Erythroblast (primary cell): ENCODE results near the gene GNAL.
"Not testable (repeated sequence)": the region's sequence is repeated elsewhere in the genome, so short reads cannot be mapped to it uniquely, and the experiment has no call there.

Experiments used
- DNase-seq, 2 experiments: peaks; one replicate each; lab custom pipeline; 2025; lab: John Stamatoyannopoulos, UW
- GATA1 ChIP-seq: IDR thresholded peaks from 2 replicates; pipeline ENCODE4 v1.6.1; 2011; ENCODE audit warnings: low read depth, mild to moderate bottlenecking, control low read depth, low read length, moderate library complexity
- POLR2A ChIP-seq: IDR thresholded peaks from 2 replicates; pipeline ENCODE4 v1.6.1; 2011; ENCODE audit warnings: mild to moderate bottlenecking, low read length

GNAL gene

GRCh38 chr18:11909591-11910026 is 220.5 kb downstream of the GNAL start:
- TF ChIP-seq GATA1, result no peak
- TF ChIP-seq POLR2A, result no peak
- peak in 1 of 2 experiments; percentile 62 for DNase-seq

GRCh38 chr18:11916880-11917279 is 227.8 kb downstream of the GNAL start:
- DNase-seq, result not testable (repeated sequence)

- not testable (repeated sequence) for DNase-seq
These were observed 230.5 kb downstream of the GNAL start for GRCh38 chr18:11919522-11919921.

- TF ChIP-seq GATA1 (no peak), POLR2A (no peak)
- peak in 1 of 2 experiments; percentile 75 for DNase-seq
These were observed 234.4 kb downstream of the GNAL start for GRCh38 chr18:11923450-11923849.

DNA sequence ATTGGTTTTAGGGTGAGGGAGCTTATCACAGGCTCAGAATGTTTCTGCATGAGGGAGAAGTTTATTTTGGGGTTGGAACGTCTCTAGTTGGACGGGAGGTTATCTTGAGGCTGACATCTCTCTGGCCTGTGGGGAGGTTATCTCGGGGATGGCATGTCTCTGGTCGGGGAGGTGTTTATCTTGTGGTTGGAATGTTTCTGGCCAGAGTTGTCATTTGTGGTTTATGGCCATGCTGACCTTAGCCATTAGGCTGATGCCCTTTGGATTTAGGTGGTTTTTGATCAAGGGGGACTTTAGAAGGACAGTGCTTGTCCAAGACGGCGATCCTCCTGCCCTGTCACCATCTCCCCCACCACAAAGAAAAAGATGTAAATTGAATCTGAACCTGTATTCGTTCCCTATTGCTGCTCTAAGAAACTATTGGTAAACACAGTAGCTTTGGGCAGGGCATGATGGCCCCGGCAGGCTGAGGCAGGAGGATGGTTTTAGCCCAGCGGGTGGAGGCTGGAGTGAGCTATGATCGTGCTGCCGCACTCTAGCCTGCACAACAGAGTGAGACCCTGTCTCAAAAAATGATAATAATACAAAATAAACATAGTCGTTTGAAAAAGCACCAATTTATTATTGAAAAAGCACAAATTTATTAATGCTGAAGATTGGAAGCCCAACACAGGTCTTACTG is 236.9 kb downstream of the GNAL start:
- no peak for TF ChIP-seq POLR2A
- peak; percentile 52 for TF ChIP-seq GATA1
- peak; percentile 69 to 92 for DNase-seq

DNA sequence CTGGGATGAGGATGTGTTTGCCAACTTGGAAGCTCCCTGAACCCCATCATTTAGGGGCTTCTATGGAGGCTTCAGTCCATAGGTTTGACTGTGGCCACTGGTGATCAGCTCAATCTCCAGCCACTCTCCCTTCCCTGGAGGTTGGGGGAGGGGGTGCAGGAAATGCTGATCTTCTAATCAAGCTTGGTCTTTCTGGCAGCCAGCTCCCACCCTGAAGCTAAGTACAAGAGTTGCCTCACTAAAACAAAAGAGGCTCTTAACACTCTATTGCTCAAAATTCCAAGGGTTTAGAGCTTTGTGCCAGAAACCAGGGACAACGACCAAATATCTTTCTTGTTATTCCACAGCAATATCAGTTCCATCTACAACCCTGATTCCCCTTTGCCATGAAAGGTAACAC is 238.4 kb downstream of the GNAL start:
- TF ChIP-seq GATA1, result no peak
- TF ChIP-seq POLR2A, result no peak

DNA sequence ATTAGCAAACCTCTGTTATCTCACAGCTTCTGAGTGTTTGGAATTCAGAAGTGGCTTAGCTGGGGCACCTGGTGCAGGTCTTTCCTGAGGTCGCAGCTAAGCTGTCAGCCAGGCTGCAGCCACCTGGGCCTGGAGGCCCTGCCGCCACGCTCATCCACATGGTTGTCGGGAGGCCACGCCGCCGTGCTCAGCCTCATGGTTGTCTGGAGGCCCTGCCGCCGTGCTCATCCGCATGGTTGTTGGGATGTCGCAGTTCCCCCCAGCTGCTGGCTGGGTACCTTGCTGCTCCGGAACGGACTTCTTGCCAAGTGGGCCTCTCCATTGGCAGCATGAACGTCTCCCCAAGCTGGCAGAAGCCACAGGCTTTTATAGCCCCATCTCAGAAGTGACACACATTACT is 243.3 kb downstream of the GNAL start:
- TF ChIP-seq GATA1 (no peak), POLR2A (no peak)
- DNase-seq, result no peak

More for the DNA sequence above, 238.4 kb downstream of the GNAL start:
- no peak for DNase-seq
